CD4-positive, alpha-beta T cell treated with Interleukin-15 for 1 hour (primary cell): Measurements from ENCODE around the gene CCDC201.

Source experiments
- DNase-seq: peaks from one replicate; pipeline ENCODE4 v3.0.0-alpha.2; 2020

Gene CCDC201, protein sequence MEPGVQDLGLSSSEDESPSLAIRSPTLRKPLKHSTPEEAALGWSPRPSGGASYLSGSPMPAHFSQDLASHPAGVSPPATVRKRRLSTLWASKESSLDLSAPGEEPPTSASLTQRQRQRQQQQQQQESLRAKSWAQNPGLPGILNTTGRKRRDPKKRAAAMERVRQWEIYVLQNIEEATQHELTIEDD

DNA sequence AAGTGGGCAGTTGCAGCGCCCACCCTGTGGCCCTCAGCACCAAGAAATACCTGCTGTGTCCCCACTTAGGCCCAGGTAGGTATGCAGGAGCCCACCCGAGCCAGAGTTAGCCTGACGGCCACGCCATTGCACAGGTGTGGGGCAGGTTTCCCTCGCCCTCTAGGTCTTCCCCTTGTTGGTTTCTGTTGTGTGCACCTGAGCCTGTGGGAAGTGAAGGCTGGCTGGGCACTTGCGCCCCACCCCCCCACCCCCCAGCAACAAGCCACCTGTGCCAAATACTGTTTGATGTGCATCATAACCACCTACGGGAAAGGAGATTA, at the start of gene CCDC201:
Gene CCDC201 (minus strand): TSS at position 48 of the 320 bp plus-strand sequence. CDS start 75 bp downstream, outside the sequence.
- no peak for DNase-seq

DNA sequence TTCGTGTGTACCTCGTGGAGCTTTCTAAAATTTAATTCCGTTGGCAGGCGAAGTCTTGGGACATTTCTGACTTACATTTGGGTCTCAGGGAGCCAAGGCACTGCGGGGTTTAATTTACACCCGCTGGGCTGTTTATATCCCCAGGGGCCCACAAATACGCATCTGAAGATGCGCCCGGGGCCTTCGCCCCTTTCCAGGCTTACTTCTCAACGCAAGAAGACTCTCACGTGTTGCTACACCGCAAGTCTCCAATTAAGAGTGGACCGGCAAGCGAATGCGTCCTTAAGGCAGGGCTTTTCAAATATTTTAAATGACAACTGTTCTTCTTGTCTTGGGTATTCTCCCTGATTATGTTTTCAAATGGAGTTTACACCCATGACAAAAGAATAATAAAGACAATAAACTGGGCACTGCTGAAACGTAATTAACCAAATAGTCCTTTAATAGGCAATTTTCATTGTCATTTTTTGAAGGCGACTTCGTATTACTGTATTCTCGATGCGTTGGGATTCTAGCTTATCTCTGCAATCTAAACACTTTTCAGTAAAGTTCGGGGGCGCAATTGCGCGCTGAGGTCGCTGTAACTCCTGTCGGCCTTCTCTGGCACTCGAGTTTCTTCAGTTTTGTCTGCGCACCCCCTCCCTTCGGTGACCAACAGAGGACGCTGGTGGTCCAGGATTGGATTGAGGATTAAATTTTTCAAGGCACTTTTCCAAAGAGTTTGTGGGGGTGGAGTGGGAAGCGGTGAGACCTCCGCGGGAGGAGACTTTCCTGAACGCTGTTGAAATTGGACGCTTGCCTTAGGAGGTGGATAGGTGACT, 49.0 kb upstream of the CCDC201 start:
- no peak for DNase-seq

DNA sequence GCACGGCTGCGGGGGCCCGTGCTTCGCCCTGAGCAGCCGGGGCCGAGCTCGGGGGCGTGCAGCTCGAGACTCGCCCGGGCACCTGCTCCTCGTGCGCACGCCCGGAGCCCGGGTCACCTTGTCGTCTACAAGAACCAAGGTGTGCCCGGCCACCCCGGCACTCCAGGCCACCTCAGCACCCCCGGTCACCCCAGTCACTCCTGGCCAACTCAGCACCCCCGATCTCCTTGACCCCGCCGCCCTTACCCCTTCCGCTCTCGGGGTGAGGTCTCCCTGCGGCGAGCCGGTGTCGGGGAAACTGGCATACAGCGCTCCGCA, 48.5 kb upstream of the CCDC201 start:
- DNase-seq = no peak

DNA sequence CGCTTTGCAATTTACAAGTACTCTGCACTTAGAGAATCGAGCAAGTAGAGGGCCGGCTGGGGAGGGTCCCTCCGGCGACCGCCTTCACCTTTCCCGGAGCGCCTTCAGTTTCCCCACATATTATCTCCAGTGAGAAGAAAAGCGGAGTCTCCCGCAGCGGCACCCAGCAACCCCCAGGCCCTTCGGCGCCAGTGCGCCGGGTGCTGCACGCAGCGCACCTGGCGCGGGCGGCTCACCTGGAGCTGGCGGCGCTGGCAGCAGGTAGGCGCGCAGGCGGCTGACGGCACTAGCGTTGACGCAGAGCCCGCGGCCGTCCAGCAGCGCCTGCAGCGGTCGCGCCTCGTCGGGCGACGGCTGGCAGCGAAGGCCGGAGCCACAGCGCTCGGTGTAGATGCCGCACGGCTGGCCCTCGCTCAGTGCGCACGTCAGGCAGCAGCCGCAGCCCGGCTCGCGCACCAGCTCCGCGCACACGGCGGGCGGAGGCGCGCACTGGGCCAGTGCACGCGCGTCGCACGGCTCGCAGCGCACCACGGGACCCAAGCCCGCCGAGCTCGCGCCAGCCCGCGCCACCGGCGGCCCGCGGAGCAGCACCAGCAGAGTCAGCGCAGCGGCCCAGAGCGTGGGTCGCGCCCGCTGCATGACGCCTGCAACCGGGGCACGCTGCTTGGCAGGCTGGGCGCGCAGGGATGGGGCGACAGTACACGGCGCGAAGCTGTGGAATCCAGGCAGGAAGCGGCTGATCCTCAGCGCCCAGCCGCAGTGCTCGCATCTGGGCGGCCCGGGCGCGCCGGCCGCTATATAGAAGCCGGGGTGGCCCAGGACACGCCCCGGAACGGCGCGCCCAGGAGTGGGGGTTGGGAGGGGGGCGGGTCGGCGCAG, 47.9 kb upstream of the CCDC201 start, which contains the start of gene IGFBP3:
Gene IGFBP3 (minus strand): TSS at position 771 of the 879 bp plus-strand sequence. CDS start 132 bp downstream, at position 639.
- DNase-seq = no peak

DNA sequence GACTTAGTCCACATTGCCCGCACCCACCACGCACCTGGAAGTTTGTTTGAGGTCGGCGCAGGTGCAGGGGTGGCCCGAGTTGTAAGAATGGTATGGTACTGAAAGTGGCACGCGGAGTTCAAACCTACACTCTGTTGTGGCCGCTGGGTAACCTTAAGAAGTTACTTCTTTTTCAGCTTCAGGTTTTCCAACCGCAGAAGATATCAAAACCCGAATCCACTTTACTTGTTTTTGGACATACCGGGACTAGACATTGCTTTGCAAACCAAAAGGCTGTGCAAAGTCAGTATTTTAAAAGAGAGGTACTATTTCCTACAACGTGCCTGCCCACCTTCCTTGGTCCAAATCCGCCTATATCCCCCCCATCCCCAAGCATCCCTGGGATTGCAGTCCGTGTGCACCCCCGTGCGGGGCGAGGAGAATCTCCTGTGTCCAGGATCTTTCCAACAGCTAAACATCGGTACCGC, 47.1 kb upstream of the CCDC201 start:
- no peak for DNase-seq

DNA sequence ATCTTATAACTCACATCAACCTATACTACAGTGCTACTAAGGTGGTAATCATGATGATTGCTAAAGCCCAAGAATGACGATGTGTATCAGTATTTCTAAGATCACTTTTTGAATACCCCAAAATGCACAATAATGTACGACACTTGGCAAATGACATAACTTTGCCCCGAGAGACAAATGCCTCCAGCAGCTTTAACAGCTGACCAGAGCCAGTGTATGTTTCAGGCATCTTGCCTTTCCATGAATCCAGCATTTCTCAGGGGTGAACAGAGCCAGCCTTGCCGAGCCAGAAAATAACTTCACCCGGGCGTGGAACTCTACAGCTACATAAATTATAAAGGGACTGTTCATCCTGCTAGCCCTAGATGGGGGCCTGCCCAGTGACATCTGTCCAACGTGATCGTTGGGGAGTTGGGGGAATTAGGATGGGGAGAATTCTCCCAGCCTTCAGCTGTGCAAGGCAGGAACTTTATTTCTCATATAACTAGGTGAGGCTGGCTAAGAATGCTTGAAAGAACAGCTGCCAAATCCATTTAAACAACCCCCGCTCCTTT, 46.4 kb upstream of the CCDC201 start:
- DNase-seq = no peak

DNA sequence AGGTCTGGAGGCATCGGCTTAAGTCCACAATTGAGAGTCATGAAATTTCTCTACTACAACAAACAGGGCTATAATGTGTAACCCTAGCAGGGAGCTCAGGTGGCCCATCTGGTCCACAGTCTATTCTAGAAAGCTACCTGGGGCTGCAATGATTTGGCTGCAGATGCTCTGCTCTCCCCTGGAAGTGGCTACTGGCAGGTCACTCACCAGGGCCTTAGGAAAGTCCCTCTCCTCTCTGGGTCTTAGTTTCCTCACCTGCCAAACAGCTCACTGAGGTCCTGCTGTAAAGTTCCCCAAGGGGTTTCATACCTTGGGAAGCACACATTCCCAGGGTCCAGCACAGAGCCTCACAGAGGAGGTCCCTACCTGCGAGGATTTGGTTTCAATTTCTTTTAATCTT, 45.7 kb upstream of the CCDC201 start:
- DNase-seq = no peak

DNA sequence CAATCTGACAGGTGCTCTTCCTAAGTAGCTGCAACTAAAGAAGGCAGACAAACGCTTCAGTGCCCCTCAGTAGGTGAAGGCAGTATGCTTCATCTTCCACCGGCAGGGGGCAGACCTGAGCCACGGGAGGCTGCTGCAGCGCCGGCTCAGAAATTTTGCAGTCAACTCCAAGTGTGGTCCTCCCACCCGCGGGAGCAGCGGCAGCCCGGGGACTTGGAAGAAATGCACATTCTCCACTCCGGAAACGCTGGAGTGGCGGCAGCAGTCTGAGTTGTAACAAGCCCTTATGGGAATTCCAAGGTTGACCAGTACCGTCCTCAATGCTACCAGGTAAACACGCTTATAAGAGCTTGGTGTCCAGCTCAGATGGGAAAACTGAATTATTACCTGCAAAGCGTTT, 44.8 kb upstream of the CCDC201 start:
- peak; percentile 52 for DNase-seq

DNA sequence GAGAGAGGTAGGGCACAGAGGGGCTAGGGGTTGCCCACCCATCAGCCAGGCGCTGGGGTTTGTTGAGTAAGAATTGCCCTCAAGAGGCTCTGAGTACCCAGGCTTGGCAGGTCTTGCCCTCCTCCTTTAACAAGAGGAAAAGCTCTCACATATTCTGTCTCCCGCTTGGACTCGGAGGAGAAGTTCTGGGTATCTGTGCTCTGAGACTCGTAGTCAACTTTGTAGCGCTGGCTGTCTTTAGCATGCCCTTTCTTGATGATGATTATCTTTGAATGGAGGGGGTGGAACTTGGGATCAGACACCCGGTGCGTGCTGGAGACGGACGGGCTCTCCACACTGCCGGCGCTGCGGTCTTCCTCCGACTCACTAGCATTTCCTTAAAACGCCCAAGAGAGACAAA, 44.2 kb upstream of the CCDC201 start:
- DNase-seq = no peak

DNA sequence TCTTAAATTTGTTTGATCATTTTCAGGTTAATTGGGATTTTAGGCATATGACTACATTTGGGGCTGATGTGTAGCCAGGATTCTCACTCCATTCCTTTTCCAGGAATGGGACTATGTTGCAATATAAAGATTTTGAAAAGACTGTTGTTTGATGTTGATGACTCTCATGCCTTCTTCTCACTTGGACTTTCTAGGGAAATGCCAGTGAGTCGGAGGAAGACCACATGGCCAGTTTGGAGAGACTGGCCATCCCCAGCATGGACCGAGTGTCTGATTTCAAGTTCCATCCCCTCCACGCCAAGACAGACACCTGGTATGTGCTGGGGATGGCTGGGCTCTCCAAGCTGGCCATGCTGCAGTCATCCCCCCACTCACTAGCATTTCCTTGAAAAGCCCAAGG, 42.7 kb upstream of the CCDC201 start:
- DNase-seq = no peak

DNA sequence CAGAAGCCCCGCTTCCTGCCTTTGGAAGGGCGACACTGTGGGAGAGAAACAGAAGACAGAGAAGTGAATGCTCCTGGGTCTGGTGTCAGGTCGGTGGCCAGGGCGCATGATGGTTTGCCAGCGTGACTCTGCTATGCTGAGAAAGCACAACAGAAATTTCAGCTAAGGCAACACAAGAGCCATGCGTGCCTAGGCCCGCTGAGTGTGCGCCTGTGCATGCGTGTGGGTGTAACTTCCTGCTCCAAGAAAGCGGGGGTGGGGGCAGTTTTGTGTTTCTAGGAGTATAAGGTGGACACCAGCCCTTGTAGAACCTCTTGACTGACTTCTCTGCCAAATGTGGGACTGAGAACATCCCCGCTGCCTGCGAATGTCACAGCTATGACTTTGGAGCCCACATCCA, 42.0 kb upstream of the CCDC201 start:
- DNase-seq = no peak

DNA sequence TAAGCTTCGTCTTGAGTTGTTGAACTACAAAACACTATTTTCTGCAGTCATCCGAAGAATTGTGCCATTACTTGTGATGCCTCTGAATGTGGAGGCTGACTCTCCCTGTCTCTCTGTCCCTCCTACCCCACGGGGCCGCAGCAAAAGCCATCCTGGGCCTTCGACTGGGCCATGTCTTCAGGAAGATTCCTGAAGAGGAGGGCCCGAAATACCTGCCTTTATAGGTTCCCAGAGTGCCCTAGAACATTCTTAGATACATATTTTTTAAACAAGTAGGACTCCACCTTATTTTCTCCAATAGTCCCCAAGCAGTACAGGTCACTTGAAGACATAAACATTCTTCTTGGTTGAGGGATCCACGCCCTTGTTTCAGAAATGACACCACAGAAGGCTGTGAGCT, 40.1 kb upstream of the CCDC201 start:
- DNase-seq = no peak

DNA sequence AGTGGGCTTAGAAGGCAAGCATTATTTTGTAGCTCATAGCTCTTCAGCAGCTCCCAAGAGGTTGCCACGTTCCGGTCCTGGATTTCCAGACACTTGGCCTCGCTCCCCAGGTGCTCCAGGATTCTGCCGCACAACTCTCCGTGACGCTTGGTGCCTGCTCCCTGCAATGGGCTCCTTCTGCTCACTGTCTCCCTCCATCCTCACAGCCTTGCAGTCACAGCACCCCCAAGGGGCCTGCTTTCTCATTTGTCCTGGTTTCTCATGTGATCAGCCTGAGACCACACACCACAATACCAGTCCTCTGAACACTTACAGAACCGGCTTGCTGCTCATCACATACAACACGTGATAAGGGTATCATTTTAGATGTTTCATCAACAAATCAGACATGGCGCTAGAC, 38.4 kb upstream of the CCDC201 start:
- DNase-seq = no peak

DNA sequence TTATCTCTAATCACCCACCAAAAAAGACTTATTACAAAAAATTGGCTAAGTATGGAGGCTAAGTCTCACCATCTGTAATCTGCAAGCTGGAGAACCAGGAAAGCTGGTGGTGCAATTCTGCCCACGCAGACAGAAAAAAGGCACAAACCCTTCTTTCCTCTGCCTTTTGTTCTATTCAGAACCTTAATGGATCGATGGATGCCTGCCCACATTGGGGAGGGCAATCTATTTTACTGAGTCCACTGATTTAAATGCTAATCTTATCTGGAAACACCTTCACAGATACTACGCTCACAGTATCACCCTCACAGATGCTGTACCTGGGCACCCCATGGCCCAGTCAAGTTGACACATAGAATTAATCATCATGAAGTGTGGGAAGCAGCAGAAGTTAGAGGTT, 38.0 kb upstream of the CCDC201 start:
- no peak for DNase-seq

DNA sequence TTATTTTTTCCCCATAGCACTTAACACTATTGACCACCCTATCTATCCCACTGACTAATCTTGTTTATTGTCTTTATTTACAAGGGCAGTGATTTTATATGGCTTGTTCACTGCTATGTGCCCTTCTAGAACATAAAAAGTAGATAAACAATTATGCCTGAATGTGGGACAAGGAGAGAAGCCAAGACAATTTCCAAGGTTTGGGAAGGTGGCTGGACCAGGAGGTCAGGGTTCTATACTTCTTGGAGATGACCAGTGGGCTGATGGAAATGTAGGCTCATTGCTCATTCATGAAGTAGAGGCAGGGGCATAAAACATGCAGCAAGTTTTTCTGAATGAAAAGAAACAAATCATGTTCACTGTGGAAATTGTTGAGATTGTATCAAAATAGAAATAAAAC, 36.7 kb upstream of the CCDC201 start:
- no peak for DNase-seq

DNA sequence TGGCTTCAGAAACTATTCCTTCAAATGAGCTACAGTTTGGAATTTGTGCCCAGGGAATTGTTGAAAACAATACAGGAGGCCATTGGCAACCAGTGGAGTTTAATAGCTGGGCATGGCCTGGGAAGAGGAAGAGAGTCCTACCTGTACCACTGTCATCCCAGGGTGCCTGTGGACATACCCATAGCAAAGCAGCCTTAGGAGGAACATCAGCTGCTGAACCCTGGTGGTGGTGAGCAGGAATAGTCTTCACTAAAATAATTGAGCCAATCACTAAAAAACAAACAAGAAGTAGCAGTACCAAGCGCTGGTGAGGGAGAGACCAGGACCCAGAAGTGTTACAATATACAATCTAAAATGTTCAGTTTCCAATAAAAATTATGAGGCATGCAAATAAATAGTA, 29.9 kb upstream of the CCDC201 start:
- no peak for DNase-seq

DNA sequence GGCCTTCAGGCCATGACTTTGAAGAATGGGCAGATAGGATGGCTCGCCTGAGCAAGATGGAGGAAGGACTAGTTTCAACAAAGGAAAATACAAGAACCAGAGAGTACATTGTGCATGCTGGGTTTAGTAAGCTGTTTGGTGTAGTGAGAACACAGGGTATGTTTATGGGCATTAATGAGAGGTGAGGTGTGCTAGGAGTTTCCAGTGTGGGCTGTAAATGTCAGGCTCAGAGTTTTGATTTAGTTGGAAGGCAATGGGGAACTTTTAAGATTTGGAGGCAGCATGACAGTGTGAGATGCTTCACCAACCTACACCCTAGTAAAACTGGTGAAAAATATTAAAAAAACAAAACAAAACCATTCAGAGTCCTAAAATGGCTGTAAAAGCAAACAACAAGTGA, 28.7 kb upstream of the CCDC201 start:
- DNase-seq = no peak

DNA sequence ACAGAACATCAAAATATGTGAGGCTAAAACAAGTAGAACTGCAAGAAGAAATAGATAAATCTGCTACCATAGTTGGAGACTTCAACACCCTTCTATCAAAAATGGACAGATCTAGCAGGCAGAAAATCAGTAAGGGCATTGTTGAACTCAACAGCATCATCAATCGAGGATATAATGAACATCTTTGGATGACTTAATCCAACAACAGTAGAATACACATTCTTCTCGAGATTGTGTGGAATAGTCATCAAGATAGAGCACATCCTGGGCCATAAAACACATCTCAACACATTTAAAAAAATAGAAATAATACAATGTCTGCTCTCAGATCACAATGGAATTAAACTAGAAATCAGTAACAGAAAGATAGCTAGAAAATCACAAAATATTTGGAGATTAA, 25.3 kb upstream of the CCDC201 start:
- no peak for DNase-seq

DNA sequence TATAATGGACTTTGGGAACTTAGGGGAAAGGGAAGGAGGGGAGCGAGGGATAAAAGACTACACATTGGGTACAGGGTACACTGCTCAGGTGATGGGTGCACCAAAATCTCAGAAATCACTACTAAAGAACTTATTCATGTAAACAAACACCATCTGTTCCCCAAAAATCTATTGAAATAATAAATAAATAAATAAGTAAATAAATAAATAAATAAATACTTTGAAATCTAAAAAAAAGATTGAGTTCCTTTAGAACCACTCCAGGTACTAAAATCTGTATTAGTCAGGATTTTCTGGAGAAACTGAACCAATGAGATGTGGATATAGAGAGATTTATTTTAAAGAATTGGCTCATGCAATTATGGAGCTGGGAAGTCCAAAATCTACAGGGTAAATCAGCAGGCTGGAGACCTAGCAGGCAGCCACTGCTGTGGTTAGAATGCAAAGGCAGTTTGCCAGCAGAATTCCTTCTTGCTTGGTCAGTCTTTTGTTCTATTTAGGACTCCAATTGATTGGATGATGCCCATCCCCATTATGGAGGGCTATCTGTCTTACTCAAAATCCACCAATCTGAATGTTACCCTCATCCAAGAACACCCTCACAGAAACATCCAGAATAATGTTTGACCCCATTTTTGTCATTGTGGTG, 24.3 kb upstream of the CCDC201 start:
- no peak for DNase-seq

DNA sequence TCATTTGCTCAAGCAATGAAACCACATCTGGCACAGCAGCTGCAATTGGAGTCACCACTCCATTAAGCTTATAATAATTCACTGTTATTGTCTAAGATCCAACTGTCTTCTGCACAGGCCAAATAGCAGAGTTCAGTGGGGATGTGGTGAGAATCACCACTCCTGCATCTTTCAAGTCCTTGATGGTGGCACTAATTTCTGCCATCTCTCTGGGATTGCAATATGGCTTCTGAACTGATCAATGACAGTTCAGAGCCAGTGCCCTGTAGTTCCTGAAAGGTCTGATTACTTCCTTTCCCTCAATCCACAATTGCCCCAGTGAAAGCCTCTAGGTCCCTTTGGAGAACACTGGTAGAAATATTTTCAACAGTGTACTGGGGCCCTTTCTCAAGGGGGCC, 21.8 kb upstream of the CCDC201 start:
- DNase-seq = no peak

DNA sequence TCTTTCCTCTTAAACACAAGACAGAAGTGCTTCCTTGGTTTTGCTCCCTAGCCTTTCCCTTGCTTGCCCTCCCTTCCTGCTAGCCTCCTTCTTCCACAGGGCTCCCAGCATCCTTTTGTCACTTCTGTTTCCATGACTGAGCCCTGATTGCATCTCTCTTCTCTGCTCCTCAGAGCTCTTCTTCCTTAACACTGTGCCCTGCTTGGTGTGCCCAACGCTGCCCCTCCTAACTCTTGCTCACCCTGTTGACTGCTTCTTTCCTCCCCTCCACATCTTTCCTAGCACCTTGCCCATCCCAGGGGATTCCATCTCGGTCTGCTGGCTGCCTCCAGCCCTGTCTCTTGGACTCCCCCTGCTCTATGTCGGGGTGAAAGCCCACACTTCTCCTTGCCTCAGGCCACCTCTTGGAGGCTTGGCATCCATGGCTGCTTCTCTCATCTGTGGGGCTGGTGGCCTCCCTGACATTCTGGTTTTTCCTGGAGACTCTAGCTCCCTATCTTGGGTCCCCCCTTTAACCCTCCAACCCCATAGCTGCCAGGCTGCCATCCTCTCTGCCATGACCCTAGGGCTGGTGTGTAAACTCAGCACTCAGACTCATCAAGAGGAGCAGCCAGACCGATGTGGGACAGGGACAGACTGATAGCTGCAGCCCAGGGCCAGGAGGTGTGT, 21.2 kb upstream of the CCDC201 start:
- no peak for DNase-seq

DNA sequence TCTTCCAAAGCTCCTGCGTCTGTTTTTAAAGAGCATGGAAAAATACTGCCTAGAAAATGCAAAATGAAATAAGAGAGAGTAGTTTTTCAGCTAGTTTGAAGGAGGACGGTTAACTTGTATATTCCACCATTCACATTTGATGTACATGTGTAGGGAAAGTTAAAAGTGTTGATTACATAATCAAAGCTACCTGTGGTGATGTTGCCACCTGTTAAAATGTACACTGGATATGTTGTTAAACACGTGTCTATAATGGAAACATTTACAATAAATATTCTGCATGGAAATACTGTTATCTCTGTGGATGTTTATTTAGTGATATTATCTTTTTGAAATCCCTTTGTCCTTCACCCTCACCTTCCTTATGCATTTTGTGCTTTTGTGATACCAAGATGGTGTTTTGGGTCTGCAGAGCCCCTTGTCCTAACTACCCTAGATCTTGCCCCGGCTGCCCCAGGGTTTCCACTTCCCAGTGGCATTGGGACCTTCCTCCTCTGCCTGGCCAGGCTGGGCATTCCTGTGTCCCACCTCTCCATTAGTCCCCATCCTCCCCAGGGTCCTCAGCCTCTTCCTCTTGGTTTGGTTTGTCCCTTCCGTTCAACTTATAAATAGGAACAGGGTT, 20.6 kb upstream of the CCDC201 start:
- DNase-seq = no peak
